ENCODE measurements around the gene DGAT2.

DNA sequence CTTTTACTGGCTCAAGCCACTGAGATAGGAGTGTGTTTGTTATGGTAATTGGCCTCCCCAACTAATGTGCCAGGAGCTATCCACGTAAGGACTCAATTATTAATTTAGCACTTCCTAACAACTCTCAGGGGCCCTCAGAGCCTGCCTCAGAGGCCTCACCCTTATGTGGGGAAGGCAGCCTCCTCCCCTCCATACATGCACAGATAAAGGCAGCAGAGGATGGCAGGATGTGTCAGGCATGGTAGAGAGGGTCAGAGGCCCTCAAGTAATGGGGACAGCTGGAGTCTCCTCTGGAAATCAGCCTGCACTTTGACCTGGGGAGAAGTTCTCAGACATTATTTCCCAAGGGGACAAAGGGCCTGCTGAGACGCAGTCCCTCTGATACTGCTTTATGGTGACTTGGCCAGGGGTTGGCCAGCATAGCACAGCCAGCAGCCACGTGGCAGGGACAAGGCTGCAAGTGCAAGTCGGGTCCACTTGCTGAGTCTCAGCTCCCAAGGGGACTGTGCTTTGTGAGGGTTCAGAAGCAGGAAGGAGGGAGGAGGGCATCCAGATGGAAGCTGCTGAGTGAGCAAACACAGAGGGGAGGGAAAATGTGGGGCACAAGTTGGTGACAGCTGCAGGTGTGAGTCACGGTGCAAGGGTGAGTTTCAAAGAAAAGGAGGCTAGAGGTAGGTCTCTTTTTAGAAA, 33.9 kb upstream of the DGAT2 start:
- TF ChIP-seq, protein P1, sequence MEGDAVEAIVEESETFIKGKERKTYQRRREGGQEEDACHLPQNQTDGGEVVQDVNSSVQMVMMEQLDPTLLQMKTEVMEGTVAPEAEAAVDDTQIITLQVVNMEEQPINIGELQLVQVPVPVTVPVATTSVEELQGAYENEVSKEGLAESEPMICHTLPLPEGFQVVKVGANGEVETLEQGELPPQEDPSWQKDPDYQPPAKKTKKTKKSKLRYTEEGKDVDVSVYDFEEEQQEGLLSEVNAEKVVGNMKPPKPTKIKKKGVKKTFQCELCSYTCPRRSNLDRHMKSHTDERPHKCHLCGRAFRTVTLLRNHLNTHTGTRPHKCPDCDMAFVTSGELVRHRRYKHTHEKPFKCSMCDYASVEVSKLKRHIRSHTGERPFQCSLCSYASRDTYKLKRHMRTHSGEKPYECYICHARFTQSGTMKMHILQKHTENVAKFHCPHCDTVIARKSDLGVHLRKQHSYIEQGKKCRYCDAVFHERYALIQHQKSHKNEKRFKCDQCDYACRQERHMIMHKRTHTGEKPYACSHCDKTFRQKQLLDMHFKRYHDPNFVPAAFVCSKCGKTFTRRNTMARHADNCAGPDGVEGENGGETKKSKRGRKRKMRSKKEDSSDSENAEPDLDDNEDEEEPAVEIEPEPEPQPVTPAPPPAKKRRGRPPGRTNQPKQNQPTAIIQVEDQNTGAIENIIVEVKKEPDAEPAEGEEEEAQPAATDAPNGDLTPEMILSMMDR (IDR thresholded peaks at IDR 0.05; ENCODE audit: low read length): no peak
- no peak for TF ChIP-seq EZH2 (IDR thresholded peaks at IDR 0.05; ENCODE audit: borderline replicate concordance, low read length)

Measured in OCI-LY1 (cell line).